CD14-positive monocyte (primary cell): Measurements from ENCODE around the gene SCN8A. TPM values are rescaled to one million over a fixed set of nuclear protein-coding genes. Genes with fewer than 3 reads are reported as not detected.

Experiments
- DNase-seq, 3 donors: peaks; one replicate each; pipeline ENCODE4 v3.0.0-alpha.2; 2011 to 2022
- H2AFZ ChIP-seq: 2 replicates; pipeline ENCODE4 v1.6.0; 2012; ENCODE audit warnings: mild to moderate bottlenecking, low read depth, low read length, inconsistent platforms; ENCODE audit not compliant: insufficient read depth, poor library complexity, severe bottlenecking
- H3K27ac ChIP-seq, 2 donors: 1 replicate in 1 of 2; 2 replicates in 1 of 2; pipeline ENCODE4 v1.5.1; 2012 to 2013; ENCODE audit warnings: low read length in 2 of 2, control low read depth in 1 of 2, inconsistent platforms in 1 of 2, low read depth in 1 of 2, mild to moderate bottlenecking in 1 of 2
- H3K27me3 ChIP-seq, 2 donors: one replicate each; pipeline versions ENCODE4 v1.6.0 to v1.6.1; 2011 to 2013; ENCODE audit warnings: low read length in 2 of 2; ENCODE audit not compliant: control insufficient read depth in 2 of 2, insufficient read depth in 2 of 2
- H3K36me3 ChIP-seq, 2 donors: replicated peaks in 1 of 2; 1 replicate in 1 of 2; 2 replicates in 1 of 2; pipeline versions ENCODE4 v1.5.1 to v1.6.1; 2012 to 2013; ENCODE audit warnings: low read length in 2 of 2, control low read depth in 1 of 2, inconsistent platforms in 1 of 2, mild to moderate bottlenecking in 1 of 2; ENCODE audit not compliant: insufficient read depth in 2 of 2, control insufficient read depth in 1 of 2
- H3K4me1 ChIP-seq, 2 donors: 1 replicate in 1 of 2; 2 replicates in 1 of 2; pipeline versions ENCODE4 v1.5.1 to v1.6.1; 2012 to 2013; ENCODE audit warnings: low read length in 2 of 2, control low read depth in 1 of 2, inconsistent platforms in 1 of 2, mild to moderate bottlenecking in 1 of 2, moderate library complexity in 1 of 2; ENCODE audit not compliant: insufficient read depth in 2 of 2, control insufficient read depth in 1 of 2
- H3K4me2 ChIP-seq: replicated peaks from 2 replicates; pipeline ENCODE3; 2012; ENCODE audit warnings: low read length, moderate library complexity, mild to moderate bottlenecking; ENCODE audit not compliant: poor library complexity, severe bottlenecking; ENCODE audit errors: extremely low read depth
- H3K4me3 ChIP-seq, 3 experiments: fragments of 200-600 bp in 1 of 3; sonication (generic) in 1 of 3; replicated peaks in 1 of 3; 1 replicate in 2 of 3; 2 replicates in 1 of 3; pipeline ENCODE4 v1.5.1; 2011 to 2013; ENCODE audit warnings: low read length in 3 of 3, mild to moderate bottlenecking in 3 of 3, control low read depth in 2 of 3, low read depth in 2 of 3, inconsistent platforms in 1 of 3, moderate library complexity in 1 of 3
- H3K79me2 ChIP-seq: 2 replicates; pipeline ENCODE4 v1.6.0; 2012; ENCODE audit warnings: mild to moderate bottlenecking, control low read depth, inconsistent platforms, low read length, moderate library complexity; ENCODE audit not compliant: insufficient read depth
- H3K9ac ChIP-seq: 2 replicates; pipeline ENCODE4 v1.6.0; 2017; ENCODE audit warnings: low read length, mild to moderate bottlenecking; ENCODE audit not compliant: insufficient read depth, poor library complexity, severe bottlenecking
- H3K9me3 ChIP-seq, 2 donors: replicated peaks in 1 of 2; 1 replicate in 1 of 2; 2 replicates in 1 of 2; pipeline versions ENCODE4 v1.5.1 to v1.6.1; 2012 to 2013; ENCODE audit warnings: low read length in 2 of 2, control low read depth in 1 of 2; ENCODE audit not compliant: control insufficient read depth in 1 of 2, insufficient read depth in 1 of 2
- H4K20me1 ChIP-seq: 2 replicates; pipeline ENCODE4 v1.6.0; 2012; ENCODE audit warnings: mild to moderate bottlenecking, low read length, control low read depth, moderate library complexity; ENCODE audit not compliant: insufficient read depth
- H3K27ac Mint-ChIP-seq, 7 donors: one replicate each; pipeline ENCODE4 v1.8.0; 2020; ENCODE audit warnings: mild to moderate bottlenecking in 7 of 7, mixed read lengths in 7 of 7, moderate library complexity in 6 of 7, inconsistent platforms in 2 of 7
- H3K27me3 Mint-ChIP-seq, 3 donors: one replicate each; pipeline ENCODE4 v1.8.0; 2021 to 2022; ENCODE audit warnings: low read depth in 3 of 3, mild to moderate bottlenecking in 3 of 3, mixed read lengths in 3 of 3, moderate library complexity in 3 of 3, inconsistent platforms in 1 of 3
- H3K36me3 Mint-ChIP-seq, 2 donors: one replicate each; pipeline ENCODE4 v1.8.0; 2020; ENCODE audit warnings: mixed read lengths in 2 of 2, inconsistent platforms in 1 of 2, mild to moderate bottlenecking in 1 of 2
- H3K4me1 Mint-ChIP-seq: one replicate; pipeline ENCODE4 v1.8.0; 2020; ENCODE audit warnings: mild to moderate bottlenecking, mixed read lengths
- H3K4me3 Mint-ChIP-seq, 2 donors: one replicate each; pipeline ENCODE4 v1.8.0; 2020; ENCODE audit warnings: mild to moderate bottlenecking in 2 of 2, mixed read lengths in 2 of 2, moderate library complexity in 1 of 2
- H3K9me3 Mint-ChIP-seq, 7 donors: one replicate each; pipeline ENCODE4 v1.8.0; 2020 to 2022; ENCODE audit warnings: mixed read lengths in 7 of 7, mild to moderate bottlenecking in 6 of 7, moderate library complexity in 6 of 7, inconsistent platforms in 2 of 7
- WGBS: methylation state at CpG from one replicate; pipeline ENCODE4 v1.1.5; 2013; ENCODE audit warnings: missing lambda C conversion rate; ENCODE audit not compliant: insufficient coverage; 5-methylcytosine and 5-hydroxymethylcytosine counted together
- intact Hi-C, 2 donors: fragments of 100-400 bp; cut with micrococcal nuclease; formaldehyde crosslinking; loops; one replicate each; pipeline versions ENCODE4 v1.15.0 to v1.15.1; 2023
- polyA plus RNA-seq, 3 donors: library from polyadenylated mRNA; depleted of rRNA in 1 of 3; unstranded in 2 of 3; stranded (reverse) in 1 of 3; fragments of 300-500 nt in 2 of 3; fragments of >200 nt in 1 of 3; fragmentation: Illumina TruSeq in 2 of 3; gene quantifications; 1 replicate in 2 of 3; 2 replicates in 1 of 3; pipeline ENCODE4 v1.2.3, GENCODE V29; 2012 to 2021
- TF ChIP-seq, protein P1 (sequence below): fragments of 200-600 bp; IDR thresholded peaks from one replicate; pipeline ENCODE4 v1.8.0; 2022; ENCODE audit warnings: antibody characterized with exemption, mild to moderate bottlenecking

The SCN8A gene
- polyA plus RNA-seq, 3 donors = 0.03 TPM; not detected in 2

DNA sequence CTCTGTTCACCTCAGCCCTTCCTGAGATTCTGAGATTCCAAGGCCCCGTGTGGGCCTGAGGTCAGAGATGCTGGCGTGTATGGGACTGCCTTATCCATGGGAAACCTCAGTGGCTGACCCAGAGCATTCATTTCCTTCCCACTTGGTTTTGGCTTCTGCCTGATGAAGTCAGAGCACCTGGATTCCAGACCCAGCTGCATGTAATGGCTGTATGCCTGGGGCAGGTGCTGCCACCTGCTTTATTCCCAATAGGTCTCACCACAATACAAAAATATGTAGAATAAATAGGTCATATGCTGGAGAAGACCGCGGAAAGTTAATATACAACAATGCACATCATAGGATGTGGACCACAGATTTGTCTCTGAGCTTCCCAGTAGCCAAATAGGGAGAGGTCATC, 231.9 kb downstream of the SCN8A start:
- Histone ChIP-seq H3K79me2 (peaks cover 9% of the 10 kb centered on the region), H3K27ac (no peak overlapping the region), H3K9me3 (no peaks in the 10 kb centered on the region), H3K4me2 (no peak overlapping the region), H3K9ac (no peak overlapping the region), H4K20me1 (no peaks in the 10 kb centered on the region), H3K27me3 (peaks cover 0 to 7% of the 10 kb centered on the region in 2 donors), H2AFZ (no peak overlapping the region), H3K36me3 (no peaks in the 10 kb centered on the region), H3K4me3 (no peak overlapping the region), H3K4me1 (peaks cover 42 to 69% of the 10 kb centered on the region in 2 donors)
- Mint-ChIP-seq H3K27me3 (peaks cover 2 to 10% (median 6%) of the 10 kb centered on the region in 3 donors), H3K9me3 (peaks cover 0 to 3% (median 0%) of the 10 kb centered on the region in 7 donors), H3K36me3 (peaks cover 8 to 11% of the 10 kb centered on the region in 2 donors), H3K27ac (peak overlapping the region in 1 of 7 donors; percentile 84), H3K4me1 (peaks cover 55% of the 10 kb centered on the region), H3K4me3 (no peak overlapping the region)
- DNase-seq = no peak
- 63% methylated on average over 2 of the region's 4 CpGs for WGBS
- TF ChIP-seq, protein P1, sequence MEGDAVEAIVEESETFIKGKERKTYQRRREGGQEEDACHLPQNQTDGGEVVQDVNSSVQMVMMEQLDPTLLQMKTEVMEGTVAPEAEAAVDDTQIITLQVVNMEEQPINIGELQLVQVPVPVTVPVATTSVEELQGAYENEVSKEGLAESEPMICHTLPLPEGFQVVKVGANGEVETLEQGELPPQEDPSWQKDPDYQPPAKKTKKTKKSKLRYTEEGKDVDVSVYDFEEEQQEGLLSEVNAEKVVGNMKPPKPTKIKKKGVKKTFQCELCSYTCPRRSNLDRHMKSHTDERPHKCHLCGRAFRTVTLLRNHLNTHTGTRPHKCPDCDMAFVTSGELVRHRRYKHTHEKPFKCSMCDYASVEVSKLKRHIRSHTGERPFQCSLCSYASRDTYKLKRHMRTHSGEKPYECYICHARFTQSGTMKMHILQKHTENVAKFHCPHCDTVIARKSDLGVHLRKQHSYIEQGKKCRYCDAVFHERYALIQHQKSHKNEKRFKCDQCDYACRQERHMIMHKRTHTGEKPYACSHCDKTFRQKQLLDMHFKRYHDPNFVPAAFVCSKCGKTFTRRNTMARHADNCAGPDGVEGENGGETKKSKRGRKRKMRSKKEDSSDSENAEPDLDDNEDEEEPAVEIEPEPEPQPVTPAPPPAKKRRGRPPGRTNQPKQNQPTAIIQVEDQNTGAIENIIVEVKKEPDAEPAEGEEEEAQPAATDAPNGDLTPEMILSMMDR = no peak
- intact Hi-C loops = loop anchor here in 1 of 2 donors (5.0 kb wide), 1 partner anchor 49 kb away; no protein-coding TSS in a partner anchor

DNA sequence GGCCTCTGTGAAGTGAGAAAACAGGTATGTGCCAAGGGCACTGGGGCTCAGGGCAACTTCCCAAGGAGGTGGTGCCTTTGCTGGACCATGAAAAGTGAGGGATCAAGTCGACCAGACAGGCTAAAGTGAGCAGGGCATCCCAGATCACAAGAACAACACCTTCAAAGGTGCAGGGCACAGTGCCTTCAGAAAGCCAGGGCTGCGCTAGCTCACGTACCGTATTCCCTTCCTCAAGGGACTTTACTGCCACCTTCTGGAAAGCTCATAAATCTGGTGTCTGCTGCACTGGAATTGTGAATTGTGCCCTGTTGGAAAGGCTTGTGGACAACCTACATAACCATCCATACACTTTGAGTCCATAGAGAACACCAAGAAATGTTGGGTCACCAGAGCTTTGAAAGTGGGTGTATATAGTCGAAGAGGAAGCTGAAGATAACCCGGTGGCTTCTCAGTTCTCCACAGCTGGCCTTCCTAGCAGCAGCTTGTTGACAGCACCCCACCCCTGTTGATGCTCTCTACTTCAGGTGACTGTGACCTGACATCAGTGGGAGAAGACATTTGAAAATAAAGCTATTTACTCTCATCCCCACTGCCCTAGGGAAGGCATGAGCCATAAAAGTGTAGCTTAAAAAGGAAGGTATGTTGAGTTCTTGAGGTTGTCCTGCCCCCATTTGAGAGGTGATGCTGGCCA, 233.0 kb downstream of the SCN8A start:
- intact Hi-C loops = loop anchor here in 1 of 2 donors (5.0 kb wide), 1 partner anchor 48 kb away; no protein-coding TSS in a partner anchor
- peaks cover 9% of the 10 kb centered on the region for H3K79me2 ChIP-seq
- peaks cover 65% of the 10 kb centered on the region for H3K4me1 Mint-ChIP-seq
- H3K4me3 ChIP-seq = no peak overlapping the region
- H3K9ac ChIP-seq = no peak overlapping the region
- WGBS = no CpG with 5 or more reads among the region's 6 CpGs
- no peak overlapping the region for H3K27ac ChIP-seq
- no peak overlapping the region for H2AFZ ChIP-seq
- H3K27me3 Mint-ChIP-seq = peaks cover 2 to 8% (median 2%) of the 10 kb centered on the region in 3 donors
- peaks cover 53 to 80% of the 10 kb centered on the region in 2 donors for H3K4me1 ChIP-seq
- H3K4me3 Mint-ChIP-seq = peak overlapping the region in 1 of 2 donors; percentile 49
- peaks cover 0 to 7% of the 10 kb centered on the region in 2 donors for H3K27me3 ChIP-seq
- DNase-seq = peak in 2 of 3 donors; percentile 46 to 52
- peaks cover 8 to 11% of the 10 kb centered on the region in 2 donors for H3K36me3 Mint-ChIP-seq
- no peaks in the 10 kb centered on the region for H3K36me3 ChIP-seq
- TF ChIP-seq, protein P1 = peak; percentile 50
- no peaks in the 10 kb centered on the region for H3K9me3 ChIP-seq
- H3K4me2 ChIP-seq = no peak overlapping the region
- H3K9me3 Mint-ChIP-seq = peaks cover 0 to 3% (median 0%) of the 10 kb centered on the region in 7 donors
- no peak overlapping the region for H3K27ac Mint-ChIP-seq
- H4K20me1 ChIP-seq = no peaks in the 10 kb centered on the region
